ENCODE data around the gene GGN. TPM values are rescaled to one million over a fixed set of nuclear protein-coding genes. Genes with fewer than 3 reads are reported as not detected.

Gene GGN
- total RNA-seq, 1 donor from 2014 or later, result 2.1 TPM

DNA sequence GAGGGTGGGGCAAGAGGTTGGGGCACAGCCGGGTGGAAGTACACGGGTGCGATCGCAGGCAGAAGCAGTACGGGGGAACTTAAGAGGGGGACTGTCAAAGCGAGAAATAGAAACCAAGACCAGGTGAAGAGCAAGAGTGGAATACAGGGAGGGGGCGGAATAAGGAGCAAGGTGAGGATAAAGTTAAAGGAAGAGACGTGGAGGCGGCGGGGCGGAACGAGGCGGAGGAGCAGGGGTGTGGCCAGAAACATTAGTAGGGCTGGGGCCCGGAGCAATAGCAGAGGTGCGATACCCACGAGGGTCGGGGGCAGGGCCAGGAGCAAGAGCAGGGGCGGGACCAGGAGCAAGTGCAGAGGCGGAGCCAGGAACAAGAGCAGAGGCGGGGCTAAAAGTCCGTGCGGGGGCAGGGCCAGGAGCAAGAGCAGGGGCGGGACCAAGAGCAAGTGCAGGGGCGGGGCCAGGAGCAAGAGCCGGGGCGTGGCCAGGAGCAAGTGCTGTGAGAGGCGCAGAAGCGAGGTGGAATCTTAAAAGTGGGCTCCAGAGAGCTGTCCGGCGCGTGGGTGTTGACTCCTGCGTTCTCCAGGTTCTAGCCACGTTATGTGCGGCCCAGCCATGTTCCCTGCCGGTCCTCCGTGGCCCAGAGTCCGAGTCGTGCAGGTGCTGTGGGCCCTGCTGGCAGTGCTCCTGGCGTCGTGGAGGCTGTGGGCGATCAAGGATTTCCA is 51.0 kb downstream of the GGN start:
- H3K27me3 ChIP-seq (ENCODE audit: insufficient read depth, low read length), result no peaks in the 10 kb centered on the region
- peak; percentile 74 for DNase-seq (ENCODE audit: low read depth)
- Mint-ChIP-seq H3K4me1 (ENCODE audit: low read depth, unreplicated experiment) (peaks cover 4% of the 10 kb centered on the region), H3K9me3 (ENCODE audit: unreplicated experiment) (no peaks in the 10 kb centered on the region), H3K4me3 (ENCODE audit: unreplicated experiment) (peak overlapping the region; percentile 88), H3K36me3 (ENCODE audit: low read depth, unreplicated experiment) (peaks cover 5% of the 10 kb centered on the region), H3K27me3 (ENCODE audit: low read depth, unreplicated experiment) (no peaks in the 10 kb centered on the region), H3K27ac (ENCODE audit: unreplicated experiment) (peak overlapping the region; percentile 89)
- no peak for FAIRE-seq
- no peaks in the 10 kb centered on the region for H3K79me2 ChIP-seq (ENCODE audit: insufficient read depth, low read length)
- peak overlapping the region; percentile 100 for H3K4me2 ChIP-seq (ENCODE audit: low read length)
- H3K4me1 ChIP-seq (ENCODE audit: insufficient read depth, low read length), result peaks cover 4% of the 10 kb centered on the region
- H2AFZ ChIP-seq (ENCODE audit: low read depth, low read length), result peak overlapping the region; percentile 99
- no peaks in the 10 kb centered on the region for H3K36me3 ChIP-seq (ENCODE audit: insufficient read depth, low read length)
- H3K27ac ChIP-seq (ENCODE audit: low read depth, low read length), result peak overlapping the region; percentile 7
- peak overlapping the region; percentile 83 for H3K4me3 ChIP-seq (ENCODE audit: insufficient read depth, low read depth, low read length)
- no peaks in the 10 kb centered on the region for H4K20me1 ChIP-seq (ENCODE audit: insufficient read depth, low read length)
- TF ChIP-seq EZH2 (IDR thresholded peaks at IDR 0.05; ENCODE audit: insufficient read depth, low read length), result no peak
- TF ChIP-seq, protein P1, sequence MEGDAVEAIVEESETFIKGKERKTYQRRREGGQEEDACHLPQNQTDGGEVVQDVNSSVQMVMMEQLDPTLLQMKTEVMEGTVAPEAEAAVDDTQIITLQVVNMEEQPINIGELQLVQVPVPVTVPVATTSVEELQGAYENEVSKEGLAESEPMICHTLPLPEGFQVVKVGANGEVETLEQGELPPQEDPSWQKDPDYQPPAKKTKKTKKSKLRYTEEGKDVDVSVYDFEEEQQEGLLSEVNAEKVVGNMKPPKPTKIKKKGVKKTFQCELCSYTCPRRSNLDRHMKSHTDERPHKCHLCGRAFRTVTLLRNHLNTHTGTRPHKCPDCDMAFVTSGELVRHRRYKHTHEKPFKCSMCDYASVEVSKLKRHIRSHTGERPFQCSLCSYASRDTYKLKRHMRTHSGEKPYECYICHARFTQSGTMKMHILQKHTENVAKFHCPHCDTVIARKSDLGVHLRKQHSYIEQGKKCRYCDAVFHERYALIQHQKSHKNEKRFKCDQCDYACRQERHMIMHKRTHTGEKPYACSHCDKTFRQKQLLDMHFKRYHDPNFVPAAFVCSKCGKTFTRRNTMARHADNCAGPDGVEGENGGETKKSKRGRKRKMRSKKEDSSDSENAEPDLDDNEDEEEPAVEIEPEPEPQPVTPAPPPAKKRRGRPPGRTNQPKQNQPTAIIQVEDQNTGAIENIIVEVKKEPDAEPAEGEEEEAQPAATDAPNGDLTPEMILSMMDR (IDR thresholded peaks at IDR 0.05; ENCODE audit: insufficient read depth, low read depth, low read length), result no peak
- H3K9me3 ChIP-seq (ENCODE audit: insufficient read depth, low read depth, low read length), result no peaks in the 10 kb centered on the region
- peak overlapping the region; percentile 82 for H3K9ac ChIP-seq (ENCODE audit: low read length)

- no peaks in the 10 kb centered on the region for H3K79me2 ChIP-seq (ENCODE audit: insufficient read depth, low read length)
- H3K36me3 Mint-ChIP-seq (ENCODE audit: low read depth, unreplicated experiment), result peaks cover 5% of the 10 kb centered on the region
- H3K4me1 ChIP-seq (ENCODE audit: insufficient read depth, low read length), result peaks cover 4% of the 10 kb centered on the region
- H3K4me3 ChIP-seq (ENCODE audit: insufficient read depth, low read depth, low read length), result peak overlapping the region; percentile 83
- peak overlapping the region; percentile 99 for H2AFZ ChIP-seq (ENCODE audit: low read depth, low read length)
- H3K4me3 Mint-ChIP-seq (ENCODE audit: unreplicated experiment), result peak overlapping the region; percentile 88
- H3K4me2 ChIP-seq (ENCODE audit: low read length), result peak overlapping the region; percentile 100
- FAIRE-seq, result no peak
- no peaks in the 10 kb centered on the region for H3K9me3 ChIP-seq (ENCODE audit: insufficient read depth, low read depth, low read length)
- no peaks in the 10 kb centered on the region for H3K27me3 Mint-ChIP-seq (ENCODE audit: low read depth, unreplicated experiment)
- no peaks in the 10 kb centered on the region for H4K20me1 ChIP-seq (ENCODE audit: insufficient read depth, low read length)
- peak overlapping the region; percentile 82 for H3K9ac ChIP-seq (ENCODE audit: low read length)
- peak overlapping the region; percentile 54 for H3K27ac ChIP-seq (ENCODE audit: low read depth, low read length)
- H3K9me3 Mint-ChIP-seq (ENCODE audit: unreplicated experiment), result no peaks in the 10 kb centered on the region
- peak overlapping the region; percentile 89 for H3K27ac Mint-ChIP-seq (ENCODE audit: unreplicated experiment)
- no peak for TF ChIP-seq EZH2 (IDR thresholded peaks at IDR 0.05; ENCODE audit: insufficient read depth, low read length)
- TF ChIP-seq, protein P1 (IDR thresholded peaks at IDR 0.05; ENCODE audit: insufficient read depth, low read depth, low read length), result no peak
- H3K27me3 ChIP-seq (ENCODE audit: insufficient read depth, low read length), result no peaks in the 10 kb centered on the region
- peak; percentile 87 for DNase-seq (ENCODE audit: low read depth)
- H3K36me3 ChIP-seq (ENCODE audit: insufficient read depth, low read length), result no peaks in the 10 kb centered on the region
- H3K4me1 Mint-ChIP-seq (ENCODE audit: low read depth, unreplicated experiment), result peaks cover 4% of the 10 kb centered on the region
Measured at GRCh38 chr19:38335949-38336637, 51.7 kb downstream of the GGN start.

Other genes starting within 250 kb of the GGN start
- 4.0 and 4.5 TPM in 2 replicates for gene DPF1, start 163.8 kb downstream of the GGN start, total RNA-seq
- gene PPP1R14A, start 131.7 kb downstream of the GGN start, total RNA-seq, result 13.4 and 18.0 TPM in 2 replicates
- gene SPINT2, start 123.5 kb downstream of the GGN start, total RNA-seq, result 119 and 171 TPM in 2 replicates
- gene C19orf33, start 83.8 kb downstream of the GGN start, total RNA-seq, result 4.9 and 5.8 TPM in 2 replicates
- gene YIF1B, start 72.1 kb downstream of the GGN start, total RNA-seq, result 81.3 and 85.7 TPM in 2 replicates
- 8.6 and 10.8 TPM in 2 replicates for gene KCNK6, start 68.2 kb downstream of the GGN start, total RNA-seq
- gene CATSPERG, start 52.2 kb downstream of the GGN start, total RNA-seq, result 2.2 and 6.4 TPM in 2 replicates
- 215 and 218 TPM in 2 replicates for gene PSMD8, start 13.5 kb downstream of the GGN start, total RNA-seq
- 17.3 and 19.0 TPM in 2 replicates for gene SPRED3, start 663 bp upstream of the GGN start, total RNA-seq
- gene FAM98C, start 15.1 kb upstream of the GGN start, total RNA-seq, result 11.9 and 15.0 TPM in 2 replicates
- not detected in 2 replicates for gene RASGRP4, start 38.2 kb upstream of the GGN start, total RNA-seq
- gene RYR1, start 45.7 kb upstream of the GGN start, total RNA-seq, result 0.05 and 0.32 TPM in 2 replicates
- 0.87 and 1.7 TPM in 2 replicates for gene MAP4K1, start 229.9 kb upstream of the GGN start, total RNA-seq
- 222 and 229 TPM in 2 replicates for gene EIF3K, start 231.2 kb upstream of the GGN start, total RNA-seq